ENCODE data around the gene MRGPRX2.
A peak's percentile ranks its signal among the peaks of the same experiment; 100 is the strongest.

The MRGPRX2 gene

GRCh38 chr11:19060629-19061028 is at the start of gene MRGPRX2:
MRGPRX2 (minus strand) TSS chr11:19060717; CDS start chr11:19056402, 4,315 bp downstream.
- in situ Hi-C loops (cut with MboI; ENCODE audit: low pct_unique_long_range_greater_than_20kb, low sequenced_read_pairs): no loop called here
- DNase-seq: peak; percentile 42

GRCh38 chr11:19110295-19110694 is 49.8 kb upstream of the MRGPRX2 start:
- in situ Hi-C loops (cut with MboI; ENCODE audit: low pct_unique_long_range_greater_than_20kb, low sequenced_read_pairs): no loop called here
- DNase-seq: no peak

- in situ Hi-C loops (cut with MboI; ENCODE audit: low pct_unique_long_range_greater_than_20kb, low sequenced_read_pairs): no loop called here
These were observed 46.6 kb upstream of the MRGPRX2 start for GRCh38 chr11:19107125-19107524.

GRCh38 chr11:19105011-19105410 is 44.5 kb upstream of the MRGPRX2 start:
- in situ Hi-C loops (cut with MboI; ENCODE audit: low pct_unique_long_range_greater_than_20kb, low sequenced_read_pairs): no loop called here
- DNase-seq: no peak

More at GRCh38 chr11:19107125-19107524, 46.6 kb upstream of the MRGPRX2 start:
- DNase-seq: no peak

- no peak for DNase-seq
- in situ Hi-C loops (cut with MboI; ENCODE audit: low pct_unique_long_range_greater_than_20kb, low sequenced_read_pairs): no loop called here
These were observed 42.0 kb upstream of the MRGPRX2 start for GRCh38 chr11:19102521-19102900.

- no peak for DNase-seq
- in situ Hi-C loops (cut with MboI; ENCODE audit: low pct_unique_long_range_greater_than_20kb, low sequenced_read_pairs): no loop called here
These were observed 41.4 kb upstream of the MRGPRX2 start for GRCh38 chr11:19101796-19102520.

- in situ Hi-C loops (cut with MboI; ENCODE audit: low pct_unique_long_range_greater_than_20kb, low sequenced_read_pairs): no loop called here
- DNase-seq: no peak
These were observed 40.4 kb upstream of the MRGPRX2 start for GRCh38 chr11:19100885-19101284.

- in situ Hi-C loops (cut with MboI; ENCODE audit: low pct_unique_long_range_greater_than_20kb, low sequenced_read_pairs): loop anchor here (25.0 kb wide), 1 partner anchor 438 kb away; no protein-coding TSS in a partner anchor
These were observed 38.6 kb upstream of the MRGPRX2 start for GRCh38 chr11:19099093-19099492.

GRCh38 chr11:19094859-19095258 is 34.3 kb upstream of the MRGPRX2 start:
- in situ Hi-C loops (cut with MboI; ENCODE audit: low pct_unique_long_range_greater_than_20kb, low sequenced_read_pairs): loop anchor here (25.0 kb wide), 1 partner anchor 442 kb away; no protein-coding TSS in a partner anchor
- DNase-seq: no peak

More at GRCh38 chr11:19099093-19099492, 38.6 kb upstream of the MRGPRX2 start:
- no peak for DNase-seq

- peak; percentile 22 for DNase-seq
- in situ Hi-C loops (cut with MboI; ENCODE audit: low pct_unique_long_range_greater_than_20kb, low sequenced_read_pairs): loop anchor here (25.0 kb wide), 1 partner anchor 443 kb away; no protein-coding TSS in a partner anchor
These were observed 33.5 kb upstream of the MRGPRX2 start for GRCh38 chr11:19093976-19094375.

GRCh38 chr11:19092850-19093249 is 32.3 kb upstream of the MRGPRX2 start:
- DNase-seq: no peak
- in situ Hi-C loops (cut with MboI; ENCODE audit: low pct_unique_long_range_greater_than_20kb, low sequenced_read_pairs): loop anchor here (25.0 kb wide), 1 partner anchor 444 kb away; no protein-coding TSS in a partner anchor

- in situ Hi-C loops (cut with MboI; ENCODE audit: low pct_unique_long_range_greater_than_20kb, low sequenced_read_pairs): loop anchor here (25.0 kb wide), 1 partner anchor 445 kb away; no protein-coding TSS in a partner anchor
- DNase-seq: no peak
These were observed 31.8 kb upstream of the MRGPRX2 start for GRCh38 chr11:19092342-19092741.

GRCh38 chr11:19091366-19091765 is 30.8 kb upstream of the MRGPRX2 start:
- no peak for DNase-seq
- in situ Hi-C loops (cut with MboI; ENCODE audit: low pct_unique_long_range_greater_than_20kb, low sequenced_read_pairs): loop anchor here (25.0 kb wide), 1 partner anchor 446 kb away; no protein-coding TSS in a partner anchor

GRCh38 chr11:19089421-19089820 is 28.9 kb upstream of the MRGPRX2 start:
- in situ Hi-C loops (cut with MboI; ENCODE audit: low pct_unique_long_range_greater_than_20kb, low sequenced_read_pairs): loop anchor here (25.0 kb wide), 1 partner anchor 448 kb away; no protein-coding TSS in a partner anchor
- DNase-seq: no peak

- no peak for DNase-seq
- in situ Hi-C loops (cut with MboI; ENCODE audit: low pct_unique_long_range_greater_than_20kb, low sequenced_read_pairs): loop anchor here (25.0 kb wide), 1 partner anchor 449 kb away; no protein-coding TSS in a partner anchor
These were observed 28.3 kb upstream of the MRGPRX2 start for GRCh38 chr11:19088791-19089190.

- DNase-seq: no peak
- in situ Hi-C loops (cut with MboI; ENCODE audit: low pct_unique_long_range_greater_than_20kb, low sequenced_read_pairs): loop anchor here (25.0 kb wide), 1 partner anchor 450 kb away; no protein-coding TSS in a partner anchor
These were observed 27.1 kb upstream of the MRGPRX2 start for GRCh38 chr11:19087658-19088057.

GRCh38 chr11:19084661-19085315 is 24.3 kb upstream of the MRGPRX2 start:
- no peak for DNase-seq
- in situ Hi-C loops (cut with MboI; ENCODE audit: low pct_unique_long_range_greater_than_20kb, low sequenced_read_pairs): loop anchor here (25.0 kb wide), 1 partner anchor 453 kb away; no protein-coding TSS in a partner anchor

- in situ Hi-C loops (cut with MboI; ENCODE audit: low pct_unique_long_range_greater_than_20kb, low sequenced_read_pairs): loop anchor here (25.0 kb wide), 1 partner anchor 454 kb away; no protein-coding TSS in a partner anchor
- DNase-seq: no peak
These were observed 22.6 kb upstream of the MRGPRX2 start for GRCh38 chr11:19083166-19083565.

- no peak for DNase-seq
- in situ Hi-C loops (cut with MboI; ENCODE audit: low pct_unique_long_range_greater_than_20kb, low sequenced_read_pairs): loop anchor here (25.0 kb wide), 1 partner anchor 457 kb away; no protein-coding TSS in a partner anchor
These were observed 20.1 kb upstream of the MRGPRX2 start for GRCh38 chr11:19080579-19080993.

All from KBM-7 (cell line).